C4-2B (cell line): ENCODE results near the gene ANKFY1.

Source experiments
- ZFX ChIP-seq: fragments of 450-650 bp; IDR thresholded peaks from 2 replicates; pipeline ENCODE4 v1.6.1; 2017
- TF ChIP-seq, protein P1 (sequence below): fragments of 450-650 bp; conservative IDR thresholded peaks from 2 replicates; pipeline ENCODE4 v1.5.1; 2017; ENCODE audit warnings: mild to moderate bottlenecking

DNA sequence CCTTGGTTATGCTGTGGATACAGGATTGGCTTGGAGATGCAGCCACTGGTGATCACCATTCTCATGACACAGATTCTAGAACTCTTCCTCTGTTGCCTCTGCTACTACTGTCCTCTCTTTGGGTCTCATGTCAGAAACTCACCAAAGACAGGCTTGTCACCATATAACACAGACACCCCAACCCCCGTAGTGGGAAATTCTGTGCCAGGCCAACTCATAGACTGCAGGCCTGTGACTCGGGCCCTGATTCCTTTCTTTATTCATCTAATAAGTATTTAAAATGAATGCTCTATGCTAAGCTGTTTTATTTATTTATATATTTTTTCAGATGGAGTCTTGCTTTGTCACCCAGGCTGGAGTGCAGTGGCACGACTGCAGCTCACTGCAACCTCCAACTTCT lies 111.3 kb downstream of the ANKFY1 start:
- TF ChIP-seq, protein P1, sequence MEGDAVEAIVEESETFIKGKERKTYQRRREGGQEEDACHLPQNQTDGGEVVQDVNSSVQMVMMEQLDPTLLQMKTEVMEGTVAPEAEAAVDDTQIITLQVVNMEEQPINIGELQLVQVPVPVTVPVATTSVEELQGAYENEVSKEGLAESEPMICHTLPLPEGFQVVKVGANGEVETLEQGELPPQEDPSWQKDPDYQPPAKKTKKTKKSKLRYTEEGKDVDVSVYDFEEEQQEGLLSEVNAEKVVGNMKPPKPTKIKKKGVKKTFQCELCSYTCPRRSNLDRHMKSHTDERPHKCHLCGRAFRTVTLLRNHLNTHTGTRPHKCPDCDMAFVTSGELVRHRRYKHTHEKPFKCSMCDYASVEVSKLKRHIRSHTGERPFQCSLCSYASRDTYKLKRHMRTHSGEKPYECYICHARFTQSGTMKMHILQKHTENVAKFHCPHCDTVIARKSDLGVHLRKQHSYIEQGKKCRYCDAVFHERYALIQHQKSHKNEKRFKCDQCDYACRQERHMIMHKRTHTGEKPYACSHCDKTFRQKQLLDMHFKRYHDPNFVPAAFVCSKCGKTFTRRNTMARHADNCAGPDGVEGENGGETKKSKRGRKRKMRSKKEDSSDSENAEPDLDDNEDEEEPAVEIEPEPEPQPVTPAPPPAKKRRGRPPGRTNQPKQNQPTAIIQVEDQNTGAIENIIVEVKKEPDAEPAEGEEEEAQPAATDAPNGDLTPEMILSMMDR = no peak
- TF ChIP-seq ZFX = no peak
